Medulla oblongata (tissue), 1 donor: ENCODE measurements around the gene CDC42EP4.

ENCODE experiments used
- DNase-seq: peaks from one replicate; pipeline ENCODE4 v3.0.0-alpha.2; 2015; ENCODE audit errors: extremely low spot score

The CDC42EP4 gene

GRCh38 chr17:73300392-73300791, 11.4 kb downstream of the CDC42EP4 start:
- DNase-seq: no peak

- DNase-seq: no peak
These were observed 13.6 kb downstream of the CDC42EP4 start for GRCh38 chr17:73297934-73298861.

GRCh38 chr17:73293480-73293911, 18.3 kb downstream of the CDC42EP4 start:
- peak; percentile 62 for DNase-seq

- no peak for DNase-seq
These were observed 18.8 kb downstream of the CDC42EP4 start for GRCh38 chr17:73293031-73293430.

- peak; percentile 57 for DNase-seq
These were observed 19.7 kb downstream of the CDC42EP4 start for GRCh38 chr17:73292031-73292531.

GRCh38 chr17:73291260-73291801, 20.5 kb downstream of the CDC42EP4 start:
- DNase-seq: peak; percentile 33

GRCh38 chr17:73290399-73291259, 21.2 kb downstream of the CDC42EP4 start:
- no peak for DNase-seq

- no peak for DNase-seq
These were observed 22.1 kb downstream of the CDC42EP4 start for GRCh38 chr17:73289549-73290254.

GRCh38 chr17:73288534-73289302, 23.1 kb downstream of the CDC42EP4 start:
- DNase-seq: no peak

GRCh38 chr17:73286863-73287296, 24.9 kb downstream of the CDC42EP4 start:
- no peak for DNase-seq

- no peak for DNase-seq
These were observed 25.6 kb downstream of the CDC42EP4 start for GRCh38 chr17:73285916-73286862.

GRCh38 chr17:73285603-73285908, 26.2 kb downstream of the CDC42EP4 start:
- DNase-seq: no peak

GRCh38 chr17:73284906-73285602, 26.7 kb downstream of the CDC42EP4 start:
- no peak for DNase-seq

- DNase-seq: no peak
These were observed 27.4 kb downstream of the CDC42EP4 start for GRCh38 chr17:73284354-73284753.

- DNase-seq: peak; percentile 64
These were observed 27.9 kb downstream of the CDC42EP4 start for GRCh38 chr17:73283841-73284282.

GRCh38 chr17:73283250-73283649, 28.6 kb downstream of the CDC42EP4 start:
- DNase-seq: no peak

- no peak for DNase-seq
These were observed 29.2 kb downstream of the CDC42EP4 start for GRCh38 chr17:73282629-73283028.

GRCh38 chr17:73281928-73282327, 29.9 kb downstream of the CDC42EP4 start:
- DNase-seq: no peak

- no peak for DNase-seq
These were observed 31.6 kb downstream of the CDC42EP4 start for GRCh38 chr17:73280191-73280590.
